GM21619 (cell line): ENCODE measurements around the gene RECQL5.
"Not testable (repeated sequence)": the region's sequence is repeated elsewhere in the genome, so short reads cannot be mapped to it uniquely, and the experiment has no call there.

ENCODE experiments used
- ATAC-seq: cut with Tn5 transposase; IDR thresholded peaks from one replicate; pipeline ENCODE4 v1.9.1; 2021; ENCODE audit not compliant: unreplicated experiment

Gene RECQL5

DNA sequence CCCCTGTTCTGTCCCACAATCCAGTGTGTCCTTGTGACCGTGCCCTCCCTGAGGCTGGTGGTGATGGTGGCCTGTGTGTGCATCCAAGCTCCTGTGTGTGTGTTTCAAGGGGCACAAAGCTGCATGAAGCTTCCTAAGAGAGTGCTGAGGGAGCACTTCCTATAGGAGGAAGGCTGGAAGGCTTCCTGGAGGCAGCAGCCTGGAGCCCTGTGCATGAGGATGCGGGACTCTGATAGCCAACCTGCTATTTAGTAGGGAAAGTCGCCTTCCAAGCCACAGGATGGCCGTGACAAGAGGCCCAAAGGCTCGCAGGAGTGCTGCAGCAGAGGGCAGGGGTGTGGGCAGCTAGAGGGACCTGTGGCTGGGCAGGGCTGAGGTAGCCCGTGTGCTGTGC is 71.0 kb downstream of the RECQL5 start:
- ATAC-seq = no peak

DNA sequence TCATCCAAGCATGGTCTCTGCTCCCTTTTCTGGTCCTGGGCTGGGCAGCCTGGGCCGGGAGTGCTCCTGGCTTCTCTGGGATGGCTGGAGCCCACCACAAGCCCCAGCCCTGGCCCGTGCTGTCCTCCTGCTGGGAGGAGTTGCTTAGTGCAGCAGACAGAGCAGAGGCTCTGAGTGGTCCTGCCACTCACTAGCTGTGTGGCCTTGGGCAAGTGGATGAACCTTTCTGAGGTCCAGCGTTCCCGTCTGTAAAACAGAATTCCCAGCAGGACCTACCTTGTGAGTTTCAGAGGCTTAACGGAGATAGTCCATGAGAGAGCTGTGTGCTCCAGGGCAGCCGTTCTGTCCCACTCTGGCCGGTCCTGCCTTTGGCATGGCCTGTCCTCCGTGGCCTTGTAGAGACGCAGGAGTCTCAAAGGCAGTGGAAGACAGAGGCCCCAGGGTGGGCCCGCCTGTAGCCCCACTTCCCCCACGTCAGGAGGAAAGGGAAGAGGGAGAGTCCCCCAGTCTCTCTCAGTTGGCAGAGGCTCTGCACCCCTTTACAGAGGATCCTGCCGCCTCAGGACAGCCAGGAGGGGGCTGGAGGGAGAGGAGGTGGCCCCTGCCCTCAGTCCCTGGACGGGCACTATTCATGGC is 71.6 kb downstream of the RECQL5 start:
- no peak for ATAC-seq

DNA sequence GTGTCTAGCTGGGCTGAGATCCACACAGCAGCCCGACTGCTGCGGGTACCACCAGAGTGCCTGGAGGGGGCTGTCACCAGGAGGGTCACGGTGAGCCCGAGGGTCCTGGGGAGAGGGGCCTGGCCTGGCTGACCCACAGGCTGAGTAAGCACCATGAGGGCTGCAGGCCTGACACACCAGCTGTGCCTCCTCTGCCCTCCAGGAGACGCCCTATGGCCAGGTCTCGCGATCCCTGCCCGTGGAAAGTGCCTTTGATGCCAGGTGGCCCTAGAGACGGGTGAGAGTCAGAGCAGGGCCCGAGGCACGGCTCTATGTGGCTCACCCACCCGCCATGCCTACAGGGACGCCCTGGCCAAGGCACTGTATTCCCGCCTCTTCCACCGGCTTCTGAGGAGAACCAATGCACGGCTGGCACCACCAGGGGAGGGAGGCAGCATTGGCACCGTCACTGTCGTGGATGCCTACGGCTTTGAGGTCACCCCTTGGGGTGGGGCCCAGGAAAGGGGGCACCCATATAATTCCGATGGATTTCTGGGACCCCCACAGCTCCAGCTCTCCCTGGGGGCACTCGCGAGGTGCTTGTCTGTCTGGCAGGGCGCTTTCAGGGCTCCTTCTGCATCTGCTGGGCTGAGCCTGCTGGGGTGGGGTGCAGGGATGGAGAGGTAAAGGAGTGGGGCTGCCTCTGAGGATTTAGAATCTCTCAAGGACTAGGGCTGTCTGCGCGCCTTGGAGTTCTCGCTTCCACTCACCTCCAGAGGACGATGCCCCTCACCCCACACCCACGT is 72.3 kb downstream of the RECQL5 start:
- ATAC-seq = no peak

DNA sequence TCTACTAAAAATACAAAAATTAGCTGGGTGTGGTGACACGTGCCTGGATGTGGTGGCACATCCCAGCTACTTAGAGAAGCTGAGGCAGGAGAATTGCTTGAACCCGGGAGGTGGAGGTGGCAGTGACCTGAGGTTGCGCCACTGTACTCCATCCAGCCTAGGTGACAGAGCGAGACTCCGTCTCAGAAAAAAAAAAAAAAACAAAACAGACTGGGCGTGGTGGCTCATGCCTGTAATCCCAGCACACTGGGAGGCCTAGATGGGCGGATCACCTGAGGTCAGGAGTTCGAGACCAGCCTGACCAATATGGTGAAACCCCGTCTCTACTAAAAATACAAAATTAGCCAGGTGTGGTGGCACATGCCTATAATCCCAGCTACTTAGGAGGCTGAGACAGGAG is 73.5 kb downstream of the RECQL5 start:
- ATAC-seq = not testable (repeated sequence)

DNA sequence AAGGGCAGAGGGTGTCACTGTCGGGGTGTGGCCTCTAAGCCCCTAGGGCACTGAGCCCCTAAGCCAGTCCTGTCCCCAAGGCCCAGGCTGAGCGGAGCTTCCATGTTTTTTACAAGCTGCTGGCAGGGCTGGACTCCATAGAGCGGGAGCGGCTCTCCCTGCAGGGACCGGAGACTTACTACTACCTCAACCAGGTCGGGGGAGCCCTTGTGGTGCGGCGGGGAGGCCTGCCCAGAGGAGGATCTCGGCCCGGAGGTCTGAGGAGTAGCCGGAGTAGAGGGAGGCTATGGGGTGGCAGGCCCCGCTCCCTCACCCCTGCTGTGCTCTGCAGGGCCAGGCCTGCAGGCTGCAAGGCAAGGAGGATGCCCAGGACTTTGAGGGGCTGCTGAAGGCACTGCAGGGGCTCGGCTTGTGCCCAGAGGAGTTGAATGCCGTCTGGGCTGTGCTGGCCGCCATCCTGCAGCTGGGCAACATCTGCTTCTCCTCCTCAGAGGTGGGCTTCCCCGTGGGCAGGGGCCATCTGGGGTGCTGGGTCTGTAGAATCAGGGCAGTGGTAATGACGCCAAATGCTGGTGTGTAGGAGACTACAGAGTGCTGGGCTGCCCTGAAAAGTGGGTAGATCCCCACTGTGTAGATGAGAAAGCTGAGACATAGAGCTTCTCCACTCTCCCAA is 74.5 kb downstream of the RECQL5 start:
- no peak for ATAC-seq

DNA sequence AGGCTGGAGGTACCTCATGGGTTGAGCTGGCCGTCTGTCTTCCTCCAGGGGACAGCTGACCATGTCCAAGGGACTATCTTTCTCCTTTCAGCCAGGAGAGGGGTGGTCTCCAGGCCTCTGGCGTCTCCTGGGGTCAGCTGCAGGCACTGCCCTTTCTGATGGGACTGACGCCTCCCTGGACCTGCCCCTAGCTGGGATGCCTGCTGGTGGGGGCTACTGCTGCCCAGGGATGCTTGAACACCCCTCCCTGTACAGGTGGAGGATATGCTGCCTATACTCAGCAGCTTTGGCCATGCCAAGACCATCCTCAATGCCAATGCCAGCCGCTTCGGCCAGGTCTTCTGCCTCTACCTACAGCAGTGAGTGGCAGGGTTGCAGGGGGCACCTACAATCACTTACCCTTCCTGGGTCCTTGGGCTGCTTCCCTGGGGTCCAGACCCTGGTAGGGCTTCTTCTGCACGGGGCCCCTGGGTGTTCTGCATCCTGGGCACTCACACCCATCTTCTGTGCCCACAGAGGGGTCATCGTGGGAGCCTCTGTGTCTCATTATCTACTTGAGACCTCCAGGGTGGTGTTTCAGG is 75.1 kb downstream of the RECQL5 start:
- ATAC-seq = no peak

DNA sequence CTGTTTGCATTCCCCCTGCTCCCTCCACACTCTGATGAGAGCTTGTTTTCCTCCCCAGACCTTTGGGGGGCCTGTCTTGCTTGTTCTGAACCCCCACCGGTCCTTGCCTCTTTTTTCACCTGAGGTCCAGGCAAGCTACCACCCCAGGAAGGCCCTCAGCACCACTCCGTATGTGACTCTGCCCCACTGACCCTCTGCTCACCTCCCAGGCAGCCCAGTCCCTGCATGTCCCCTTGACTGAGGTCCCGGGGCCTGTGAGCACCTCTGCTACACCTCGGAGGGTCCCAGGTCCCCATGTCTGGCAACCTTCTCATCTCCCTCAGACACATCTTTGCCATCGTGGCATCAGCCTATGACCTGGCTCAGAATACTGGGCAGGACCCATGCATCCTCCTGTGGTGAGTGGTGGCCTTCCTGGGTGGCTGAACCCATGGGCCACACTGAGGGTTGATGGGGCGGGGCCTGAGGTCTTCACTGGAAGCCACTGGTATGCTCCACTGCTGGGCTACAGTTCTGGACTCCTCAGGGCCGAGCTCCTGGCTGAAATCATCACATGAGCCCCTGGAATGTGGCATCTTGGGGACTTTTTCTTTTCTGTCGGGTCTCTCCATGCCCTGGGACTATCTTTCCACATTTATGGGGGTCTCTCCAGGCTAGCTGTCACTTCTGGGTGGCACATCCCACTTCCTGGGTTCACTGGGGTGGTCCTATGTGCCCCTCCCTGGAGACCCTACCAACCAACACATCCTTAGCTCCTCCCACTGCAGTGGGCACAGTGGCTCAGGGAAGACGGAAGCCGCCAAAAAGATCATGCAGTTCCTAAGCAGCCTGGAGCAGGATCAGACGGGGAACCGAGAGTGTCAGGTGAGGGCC is 75.9 kb downstream of the RECQL5 start:
- no peak for ATAC-seq

DNA sequence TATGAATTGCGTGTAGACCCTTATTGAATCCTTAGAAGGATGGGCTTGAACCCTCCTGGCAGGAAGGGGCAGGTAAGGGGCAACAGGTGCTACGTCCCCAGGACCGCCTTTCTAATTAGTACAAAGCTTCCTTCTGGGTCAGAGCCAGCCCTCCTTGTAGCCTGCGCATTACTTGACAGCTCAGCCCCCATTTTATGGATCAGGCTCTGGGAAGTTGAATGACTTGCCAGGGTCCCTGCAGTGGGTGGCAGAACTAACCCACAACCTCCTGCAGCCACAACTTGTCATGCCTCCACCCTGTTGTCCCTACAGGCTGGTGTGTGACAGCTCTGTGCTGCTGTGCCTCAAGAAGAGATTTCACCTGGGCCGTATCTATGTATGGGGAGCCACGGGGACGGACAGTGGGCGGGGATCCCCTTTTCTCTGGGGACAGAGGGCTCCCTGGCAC is 76.6 kb downstream of the RECQL5 start:
- no peak for ATAC-seq

DNA sequence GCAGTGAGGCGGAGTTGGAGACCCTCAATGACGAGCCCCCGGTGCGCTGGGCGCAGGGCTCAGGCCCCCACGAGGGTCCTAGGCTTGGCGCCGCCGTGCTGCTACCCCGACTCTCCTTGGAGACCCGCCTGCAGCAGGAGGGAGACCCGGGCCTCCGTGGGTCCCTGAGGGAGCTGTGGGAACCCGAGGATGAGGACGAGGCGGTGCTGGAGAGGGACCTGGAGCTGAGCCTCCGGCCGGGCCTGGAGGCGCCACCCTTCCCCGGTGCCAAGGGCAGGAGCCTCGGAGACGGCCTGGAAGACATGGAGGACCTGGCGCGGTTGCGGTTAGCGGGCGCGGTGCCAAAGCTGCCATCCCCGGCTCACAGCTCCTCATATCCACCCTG is 77.0 kb downstream of the RECQL5 start:
- no peak for ATAC-seq

DNA sequence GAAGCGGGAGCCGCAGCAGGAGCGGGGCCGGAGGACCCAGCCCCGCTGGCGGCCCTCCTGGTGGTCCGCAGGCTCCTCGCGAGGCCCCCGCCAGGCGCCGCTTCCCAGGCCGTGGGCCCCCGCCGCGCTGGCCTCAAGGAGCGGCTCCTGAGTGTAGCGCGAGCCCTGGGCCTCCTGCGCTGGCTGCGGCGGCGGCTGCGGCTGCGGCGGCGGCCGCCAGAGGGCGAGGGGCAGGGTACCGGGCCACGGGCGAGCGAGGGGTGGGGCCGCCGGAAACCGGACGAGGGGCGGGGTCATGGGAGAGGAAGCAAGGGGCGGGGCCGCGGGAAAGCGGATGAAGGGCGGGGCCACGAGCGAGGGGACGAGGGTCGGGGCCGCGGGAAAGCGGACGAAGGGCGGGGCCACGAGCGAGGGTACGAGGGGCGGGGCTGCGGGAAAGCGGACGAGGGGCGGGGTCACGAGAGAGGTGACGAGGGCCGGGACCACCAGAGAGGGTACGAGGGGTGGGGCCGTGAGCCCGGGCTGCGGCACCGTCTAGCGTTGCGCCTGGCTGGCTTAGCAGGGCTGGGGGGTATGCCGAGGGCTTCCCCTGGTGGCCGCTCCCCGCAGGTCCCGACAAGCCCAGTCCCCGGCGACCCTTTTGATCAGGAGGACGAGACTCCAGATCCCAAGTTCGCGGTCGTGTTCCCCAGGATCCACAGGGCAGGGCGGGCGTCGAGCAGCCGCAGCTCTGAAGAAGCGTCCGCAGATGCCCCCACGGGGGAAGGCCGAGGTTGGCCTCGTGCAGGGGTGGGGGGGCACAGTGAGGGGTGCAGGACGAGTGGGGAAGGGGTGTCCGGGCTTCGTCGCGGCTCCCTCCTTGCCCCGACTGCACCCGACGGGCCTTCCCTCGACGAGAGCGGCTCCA is 77.7 kb downstream of the RECQL5 start:
- peak; percentile 68 for ATAC-seq

DNA sequence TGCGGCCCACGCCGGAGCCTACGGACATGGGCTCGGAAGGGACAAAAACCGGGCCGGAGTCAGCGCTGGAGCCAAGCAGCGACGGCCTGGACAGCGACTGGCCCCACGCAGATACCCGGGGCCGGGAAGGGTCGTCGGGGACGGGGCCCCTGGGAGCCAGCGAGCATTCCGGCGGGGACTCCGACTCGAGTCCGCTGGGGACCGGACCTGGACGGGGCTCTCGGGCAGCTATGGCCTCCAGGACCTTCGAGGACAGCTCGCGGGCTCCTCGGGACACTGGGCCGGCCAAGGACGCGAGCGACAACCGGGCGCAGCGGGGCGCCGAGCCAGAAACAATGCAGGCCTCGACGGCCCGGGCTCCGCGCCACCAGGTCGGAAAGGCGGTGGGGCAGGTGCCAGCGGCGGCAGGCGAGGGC is 78.3 kb downstream of the RECQL5 start:
- peak; percentile 18 for ATAC-seq

DNA sequence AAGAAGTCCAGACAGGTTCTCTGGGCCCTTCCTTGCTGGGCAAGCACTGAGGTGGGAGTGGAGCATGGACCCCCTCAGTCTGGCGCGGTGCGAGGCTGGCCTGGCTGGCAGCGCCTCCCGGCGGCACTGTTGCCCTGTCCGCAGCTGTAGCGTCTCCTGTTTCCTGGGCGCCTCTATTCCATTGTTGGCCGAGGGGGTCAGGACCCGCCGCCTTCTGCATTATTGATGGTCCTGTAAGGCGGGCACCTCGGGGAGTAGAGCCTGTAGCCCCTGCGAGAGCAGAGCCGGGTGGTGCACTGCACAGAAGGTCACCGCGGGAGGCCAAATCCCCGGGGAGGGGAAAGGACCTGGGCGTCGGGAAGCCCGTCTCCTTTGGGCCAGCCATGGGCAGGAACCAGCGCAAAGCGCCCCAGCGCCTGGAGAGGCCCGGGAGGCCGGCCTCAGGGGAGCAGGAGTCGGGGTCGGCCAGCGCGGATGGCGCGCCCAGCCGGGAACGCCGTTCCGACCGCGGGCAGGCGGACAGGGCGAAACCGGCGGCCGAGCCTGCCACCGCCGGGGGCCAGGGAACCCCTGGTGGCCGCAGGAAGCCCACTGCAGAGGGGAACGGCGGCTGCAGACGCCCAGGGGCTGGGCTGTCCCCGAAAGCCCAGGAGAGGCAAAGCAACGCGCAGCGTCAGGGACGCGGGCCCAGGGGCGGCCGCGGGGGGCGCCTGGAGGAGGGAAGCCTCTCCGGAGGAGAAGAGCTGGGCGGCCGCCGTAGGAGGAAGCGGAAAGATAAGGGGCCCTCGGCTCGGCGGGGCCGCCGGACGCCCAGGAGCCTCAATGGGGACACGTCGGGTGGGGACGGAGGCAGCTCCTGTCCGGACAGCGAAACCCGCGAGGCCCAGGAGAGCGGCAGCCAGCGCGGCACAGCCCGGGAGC is 79.0 kb downstream of the RECQL5 start, which contains the start of gene MYO15B:
Gene MYO15B, plus strand, starts transcription at position 126 of the 921 bp plus-strand sequence. Its CDS starts 258 bp downstream, at position 384.
- no peak for ATAC-seq

DNA sequence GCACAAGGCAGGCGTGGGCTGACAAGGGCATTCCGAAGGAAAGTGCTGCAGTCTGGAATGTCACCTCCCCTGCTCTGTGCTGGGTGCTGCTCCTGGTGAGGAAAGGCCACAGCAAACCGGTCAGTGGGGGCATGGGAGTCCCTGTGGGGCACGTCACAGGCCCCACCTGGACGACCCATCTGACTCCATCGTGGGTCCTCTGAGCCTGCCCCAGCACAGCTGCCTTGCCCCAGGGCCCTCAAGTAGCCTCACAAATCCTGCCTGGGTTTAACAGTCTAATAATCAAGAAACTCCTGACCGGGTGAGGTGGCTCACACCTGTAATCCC is 82.1 kb downstream of the RECQL5 start:
- ATAC-seq = no peak

DNA sequence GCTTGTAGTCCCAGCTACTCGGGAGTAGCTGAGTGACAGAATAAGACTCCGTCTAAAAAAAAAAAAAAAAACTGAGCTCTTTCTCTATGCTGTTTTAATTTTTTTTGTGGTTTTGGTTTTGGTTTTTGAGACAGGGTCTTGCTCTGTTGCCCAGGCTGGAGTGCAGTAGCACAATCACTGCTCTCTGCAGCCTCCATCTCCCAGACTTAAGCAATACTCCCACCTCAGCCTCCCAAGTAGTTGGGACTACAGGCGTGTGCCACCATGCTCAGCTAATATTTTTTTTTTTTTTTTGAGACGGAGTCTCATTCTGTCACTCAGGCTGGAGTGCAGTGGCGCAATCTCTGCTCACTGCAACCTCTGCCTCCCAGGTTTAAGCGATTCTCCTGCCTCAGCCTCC is 83.8 kb downstream of the RECQL5 start:
- not testable (repeated sequence) for ATAC-seq

DNA sequence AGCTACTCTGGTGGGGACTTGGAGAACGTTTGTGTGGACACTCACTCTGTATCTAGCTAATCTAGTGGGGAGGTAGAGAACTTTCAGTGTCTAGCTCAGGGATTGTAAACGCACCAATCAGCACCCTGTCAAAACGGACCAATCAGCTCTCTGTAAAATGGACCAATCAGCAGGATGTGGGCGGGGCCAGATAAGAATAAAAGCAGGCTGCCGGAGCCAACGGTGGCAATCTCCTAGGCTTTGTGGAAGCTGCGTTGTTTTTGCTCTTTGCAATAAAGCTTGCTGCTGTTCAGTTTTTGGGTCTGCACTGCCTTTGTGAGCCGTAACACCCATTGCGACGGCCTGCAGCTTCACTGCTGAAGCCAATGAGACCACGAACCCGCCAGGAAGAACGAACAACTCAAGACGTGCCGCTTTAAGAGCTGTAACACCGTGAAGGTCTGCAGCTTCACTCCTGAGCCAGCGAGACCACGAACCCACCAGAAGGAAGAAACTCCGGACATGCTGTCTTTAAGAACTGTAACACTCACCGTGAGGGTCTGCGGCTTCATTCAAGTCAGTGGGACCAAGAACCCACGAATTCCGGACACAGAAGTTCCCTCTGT is 85.7 kb downstream of the RECQL5 start:
- not testable (repeated sequence) for ATAC-seq
